ENCODE results near the gene RNASEH2C.

DNA sequence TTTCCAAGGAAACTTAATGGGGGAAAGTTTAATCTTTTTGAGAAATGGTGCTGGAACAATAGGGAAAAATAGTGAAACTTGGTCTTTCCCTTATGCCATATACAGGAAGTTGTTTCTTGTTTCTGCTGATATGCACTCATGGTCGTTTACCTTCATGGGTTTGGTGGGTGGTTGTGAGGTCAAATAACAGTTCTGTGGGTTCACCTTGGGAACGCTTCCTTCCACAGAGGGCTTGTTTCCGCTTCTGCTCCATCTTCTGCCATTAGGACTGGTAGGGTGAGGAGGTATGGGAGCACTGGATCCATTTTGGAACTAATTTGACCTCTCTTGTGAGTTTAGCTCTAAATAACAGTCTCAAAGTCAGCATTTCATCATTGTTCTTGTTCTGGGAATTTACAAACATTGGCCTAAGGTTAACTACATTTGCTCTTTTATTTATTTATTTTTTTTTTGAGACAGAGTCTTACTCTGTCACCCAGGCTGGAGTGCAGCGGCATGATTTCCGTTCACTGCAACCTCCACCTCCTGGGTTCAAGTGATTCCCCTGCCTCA, 40.3 kb downstream of the RNASEH2C start:
- TF ChIP-seq EZH2 (IDR thresholded peaks at IDR 0.05; ENCODE audit: borderline replicate concordance) (no peak), EZH2phosphoT487 (IDR thresholded peaks at IDR 0.05; ENCODE audit: low read depth, severe bottlenecking, unreplicated experiment) (no peak)
- TF ChIP-seq, protein P1, sequence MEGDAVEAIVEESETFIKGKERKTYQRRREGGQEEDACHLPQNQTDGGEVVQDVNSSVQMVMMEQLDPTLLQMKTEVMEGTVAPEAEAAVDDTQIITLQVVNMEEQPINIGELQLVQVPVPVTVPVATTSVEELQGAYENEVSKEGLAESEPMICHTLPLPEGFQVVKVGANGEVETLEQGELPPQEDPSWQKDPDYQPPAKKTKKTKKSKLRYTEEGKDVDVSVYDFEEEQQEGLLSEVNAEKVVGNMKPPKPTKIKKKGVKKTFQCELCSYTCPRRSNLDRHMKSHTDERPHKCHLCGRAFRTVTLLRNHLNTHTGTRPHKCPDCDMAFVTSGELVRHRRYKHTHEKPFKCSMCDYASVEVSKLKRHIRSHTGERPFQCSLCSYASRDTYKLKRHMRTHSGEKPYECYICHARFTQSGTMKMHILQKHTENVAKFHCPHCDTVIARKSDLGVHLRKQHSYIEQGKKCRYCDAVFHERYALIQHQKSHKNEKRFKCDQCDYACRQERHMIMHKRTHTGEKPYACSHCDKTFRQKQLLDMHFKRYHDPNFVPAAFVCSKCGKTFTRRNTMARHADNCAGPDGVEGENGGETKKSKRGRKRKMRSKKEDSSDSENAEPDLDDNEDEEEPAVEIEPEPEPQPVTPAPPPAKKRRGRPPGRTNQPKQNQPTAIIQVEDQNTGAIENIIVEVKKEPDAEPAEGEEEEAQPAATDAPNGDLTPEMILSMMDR (IDR thresholded peaks at IDR 0.05; ENCODE audit: poor library complexity), result no peak

Data from hepatocyte (in vitro differentiated cells).